ENCODE results near the gene ATP6V0A1.

The ATP6V0A1 gene

DNA sequence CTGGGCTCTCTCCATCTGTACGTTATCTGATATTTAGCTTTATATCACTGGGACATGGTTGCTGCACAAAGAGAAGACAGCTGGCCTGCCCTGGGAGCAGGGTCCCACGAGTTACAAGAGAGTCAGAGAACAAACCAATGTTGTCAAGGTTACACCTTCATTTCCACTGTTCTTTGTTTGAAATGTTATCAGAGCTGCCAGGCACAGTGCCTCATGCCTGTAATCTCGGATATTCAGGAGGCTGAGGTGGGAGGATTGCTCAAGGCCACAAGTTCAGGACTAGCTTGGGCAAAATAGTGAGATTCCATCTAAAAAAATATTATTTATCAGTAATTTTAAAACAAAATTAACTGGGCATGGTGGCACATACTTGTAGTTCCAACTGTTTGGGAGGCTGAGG is 34.6 kb downstream of the ATP6V0A1 start (continued):
- TF ChIP-seq, protein P1, sequence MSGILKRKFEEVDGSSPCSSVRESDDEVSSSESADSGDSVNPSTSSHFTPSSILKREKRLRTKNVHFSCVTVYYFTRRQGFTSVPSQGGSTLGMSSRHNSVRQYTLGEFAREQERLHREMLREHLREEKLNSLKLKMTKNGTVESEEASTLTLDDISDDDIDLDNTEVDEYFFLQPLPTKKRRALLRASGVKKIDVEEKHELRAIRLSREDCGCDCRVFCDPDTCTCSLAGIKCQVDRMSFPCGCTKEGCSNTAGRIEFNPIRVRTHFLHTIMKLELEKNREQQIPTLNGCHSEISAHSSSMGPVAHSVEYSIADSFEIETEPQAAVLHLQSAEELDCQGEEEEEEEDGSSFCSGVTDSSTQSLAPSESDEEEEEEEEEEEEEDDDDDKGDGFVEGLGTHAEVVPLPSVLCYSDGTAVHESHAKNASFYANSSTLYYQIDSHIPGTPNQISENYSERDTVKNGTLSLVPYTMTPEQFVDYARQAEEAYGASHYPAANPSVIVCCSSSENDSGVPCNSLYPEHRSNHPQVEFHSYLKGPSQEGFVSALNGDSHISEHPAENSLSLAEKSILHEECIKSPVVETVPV (CRISPR knock-in tag; IDR thresholded peaks at IDR 0.05), result no peak

DNA sequence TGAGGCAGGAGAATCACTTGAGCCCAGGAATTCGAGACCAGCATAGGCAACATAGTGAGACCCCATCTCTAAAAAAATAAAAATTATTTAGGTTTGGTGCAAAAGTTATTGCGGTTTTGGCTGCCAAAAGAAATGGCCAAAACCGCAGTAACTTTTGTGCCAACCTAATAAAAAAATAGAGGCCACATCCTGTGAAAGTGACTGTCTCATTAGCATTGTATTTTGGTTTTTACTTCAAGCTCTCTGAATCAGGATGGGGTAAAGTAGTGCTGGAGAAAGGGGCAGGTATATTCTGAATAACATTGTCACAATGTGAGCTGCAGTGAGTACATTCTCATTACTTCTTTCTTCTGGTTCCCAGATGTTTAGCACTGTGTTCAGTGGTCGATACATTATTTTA is 36.0 kb downstream of the ATP6V0A1 start:
- TF ChIP-seq ESRRG (CRISPR knock-in tag; IDR thresholded peaks at IDR 0.05), result no peak
- TF ChIP-seq BACH2 (CRISPR knock-in tag; IDR thresholded peaks at IDR 0.05; ENCODE audit: borderline replicate concordance), result no peak
- no peak for TF ChIP-seq ZC3H10 (CRISPR knock-in tag; IDR thresholded peaks at IDR 0.05)
- ATAC-seq, result no peak

DNA sequence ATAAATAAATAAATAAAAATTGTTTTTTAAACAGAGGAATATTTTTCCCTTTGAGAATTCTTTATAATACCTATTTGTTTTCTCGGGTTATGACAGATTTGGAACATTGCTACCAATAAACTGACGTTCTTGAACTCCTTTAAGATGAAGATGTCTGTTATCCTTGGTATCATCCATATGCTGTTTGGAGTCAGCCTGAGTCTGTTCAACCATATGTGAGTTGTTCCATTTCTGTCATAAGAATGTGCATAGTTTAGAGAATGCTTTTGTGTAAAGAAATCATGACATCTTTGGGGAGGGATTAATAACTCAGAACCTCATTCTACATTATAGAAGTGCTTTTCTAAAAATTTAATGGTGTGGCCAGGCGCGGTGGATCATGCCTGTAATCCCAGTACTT is 40.1 kb downstream of the ATP6V0A1 start:
- ATAC-seq, result no peak
- TF ChIP-seq, protein P1 (CRISPR knock-in tag; IDR thresholded peaks at IDR 0.05), result no peak
- TF ChIP-seq ZC3H10 (CRISPR knock-in tag; IDR thresholded peaks at IDR 0.05) (no peak), ZFP3 (CRISPR knock-in tag; IDR thresholded peaks at IDR 0.05) (no peak), TCF4 (CRISPR knock-in tag; IDR thresholded peaks at IDR 0.05; ENCODE audit: borderline replicate concordance) (no peak), ISL1 (CRISPR knock-in tag; IDR thresholded peaks at IDR 0.05) (no peak), ARNTL (CRISPR knock-in tag; IDR thresholded peaks at IDR 0.05; ENCODE audit: borderline replicate concordance, low read depth) (no peak), CSDC2 (CRISPR knock-in tag; IDR thresholded peaks at IDR 0.05) (no peak), SNAI2 (CRISPR knock-in tag; IDR thresholded peaks at IDR 0.05) (no peak), ZNF70 (CRISPR knock-in tag; IDR thresholded peaks at IDR 0.05) (no peak), ZNF565 (CRISPR knock-in tag; conservative IDR thresholded peaks at IDR 0.05; ENCODE audit: low read depth) (no peak), BACH2 (CRISPR knock-in tag; IDR thresholded peaks at IDR 0.05; ENCODE audit: borderline replicate concordance) (no peak)
- TF ChIP-seq, protein P2, sequence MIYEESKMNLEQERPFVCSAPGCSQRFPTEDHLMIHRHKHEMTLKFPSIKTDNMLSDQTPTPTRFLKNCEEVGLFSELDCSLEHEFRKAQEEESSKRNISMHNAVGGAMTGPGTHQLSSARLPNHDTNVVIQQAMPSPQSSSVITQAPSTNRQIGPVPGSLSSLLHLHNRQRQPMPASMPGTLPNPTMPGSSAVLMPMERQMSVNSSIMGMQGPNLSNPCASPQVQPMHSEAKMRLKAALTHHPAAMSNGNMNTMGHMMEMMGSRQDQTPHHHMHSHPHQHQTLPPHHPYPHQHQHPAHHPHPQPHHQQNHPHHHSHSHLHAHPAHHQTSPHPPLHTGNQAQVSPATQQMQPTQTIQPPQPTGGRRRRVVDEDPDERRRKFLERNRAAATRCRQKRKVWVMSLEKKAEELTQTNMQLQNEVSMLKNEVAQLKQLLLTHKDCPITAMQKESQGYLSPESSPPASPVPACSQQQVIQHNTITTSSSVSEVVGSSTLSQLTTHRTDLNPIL (CRISPR knock-in tag; IDR thresholded peaks at IDR 0.05; ENCODE audit: low read depth), result no peak
- TF ChIP-seq, protein P3, sequence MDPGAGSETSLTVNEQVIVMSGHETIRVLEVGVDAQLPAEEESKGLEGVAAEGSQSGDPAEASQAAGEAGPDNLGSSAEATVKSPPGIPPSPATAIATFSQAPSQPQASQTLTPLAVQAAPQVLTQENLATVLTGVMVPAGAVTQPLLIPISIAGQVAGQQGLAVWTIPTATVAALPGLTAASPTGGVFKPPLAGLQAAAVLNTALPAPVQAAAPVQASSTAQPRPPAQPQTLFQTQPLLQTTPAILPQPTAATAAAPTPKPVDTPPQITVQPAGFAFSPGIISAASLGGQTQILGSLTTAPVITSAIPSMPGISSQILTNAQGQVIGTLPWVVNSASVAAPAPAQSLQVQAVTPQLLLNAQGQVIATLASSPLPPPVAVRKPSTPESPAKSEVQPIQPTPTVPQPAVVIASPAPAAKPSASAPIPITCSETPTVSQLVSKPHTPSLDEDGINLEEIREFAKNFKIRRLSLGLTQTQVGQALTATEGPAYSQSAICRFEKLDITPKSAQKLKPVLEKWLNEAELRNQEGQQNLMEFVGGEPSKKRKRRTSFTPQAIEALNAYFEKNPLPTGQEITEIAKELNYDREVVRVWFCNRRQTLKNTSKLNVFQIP (CRISPR knock-in tag; IDR thresholded peaks at IDR 0.05; ENCODE audit: borderline replicate concordance, low read depth), result no peak

DNA sequence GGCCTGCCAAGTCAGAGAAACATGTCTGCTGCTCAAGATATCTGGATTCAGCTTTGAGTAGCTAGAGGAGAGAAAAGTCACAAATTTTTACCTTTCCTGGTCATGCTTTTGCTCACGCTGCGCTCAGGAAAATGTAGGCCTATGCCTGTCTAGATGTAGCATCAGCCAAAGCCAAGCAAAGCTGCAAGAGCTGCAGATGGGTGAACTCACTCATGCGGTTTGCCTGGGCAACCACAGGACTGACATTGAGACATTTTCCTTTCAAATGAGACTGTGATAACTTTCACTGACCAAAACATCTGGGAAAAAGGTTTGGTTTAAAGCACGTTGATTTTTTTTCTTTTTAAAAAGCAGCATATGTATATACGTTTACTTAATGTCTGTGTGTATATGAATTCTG is 43.4 kb downstream of the ATP6V0A1 start:
- ATAC-seq, result no peak
- TF ChIP-seq OSR1 (CRISPR knock-in tag; IDR thresholded peaks at IDR 0.05) (no peak), BACH2 (CRISPR knock-in tag; IDR thresholded peaks at IDR 0.05; ENCODE audit: borderline replicate concordance) (no peak), TCF4 (CRISPR knock-in tag; IDR thresholded peaks at IDR 0.05; ENCODE audit: borderline replicate concordance) (no peak), SNAI2 (CRISPR knock-in tag; IDR thresholded peaks at IDR 0.05) (no peak), ZNF565 (CRISPR knock-in tag; conservative IDR thresholded peaks at IDR 0.05; ENCODE audit: low read depth) (no peak), ISL1 (CRISPR knock-in tag; IDR thresholded peaks at IDR 0.05) (no peak), ZFP3 (CRISPR knock-in tag; IDR thresholded peaks at IDR 0.05) (no peak), GLIS3 (CRISPR knock-in tag; IDR thresholded peaks at IDR 0.05) (no peak), ZNF70 (CRISPR knock-in tag; IDR thresholded peaks at IDR 0.05) (no peak), ESRRG (CRISPR knock-in tag; IDR thresholded peaks at IDR 0.05) (no peak), TOX (CRISPR knock-in tag; IDR thresholded peaks at IDR 0.05; ENCODE audit: borderline replicate concordance) (no peak)
- TF ChIP-seq, protein P1 (CRISPR knock-in tag; IDR thresholded peaks at IDR 0.05), result no peak
- TF ChIP-seq, protein P3 (CRISPR knock-in tag; IDR thresholded peaks at IDR 0.05; ENCODE audit: borderline replicate concordance, low read depth), result no peak
- TF ChIP-seq, protein P2 (CRISPR knock-in tag; IDR thresholded peaks at IDR 0.05; ENCODE audit: low read depth), result no peak

All from SK-N-SH treated with all-trans-retinoic acid at 6 μM for 48 hours (cell line).